Lower leg skin (tissue), 4 donors: ENCODE data around the gene SEL1L2. TPM values are rescaled to one million over a fixed set of nuclear protein-coding genes. Genes with fewer than 3 reads are reported as not detected.

Experiments
- DNase-seq, 2 donors: peaks; one replicate each; pipeline ENCODE4 v3.0.0-alpha.2; 2019; ENCODE audit warnings: low spot score in 2 of 2
- H3K4me3 ChIP-seq: fragments of 200-600 bp; sonication (generic); 2 replicates; pipeline ENCODE4 v1.5.1; 2017; ENCODE audit warnings: mild to moderate bottlenecking, low read depth; ENCODE audit not compliant: poor library complexity, severe bottlenecking
- CTCF ChIP-seq, 3 donors: fragments of 450-650 bp; IDR thresholded peaks; one replicate each; pipeline ENCODE4 v1.5.1; 2016; ENCODE audit warnings: antibody characterized with exemption in 3 of 3, mild to moderate bottlenecking in 3 of 3, moderate library complexity in 2 of 3
- POLR2A ChIP-seq, 2 donors: fragments of 450-650 bp; IDR thresholded peaks; one replicate each; pipeline ENCODE4 v1.6.1; 2016 to 2017; ENCODE audit warnings: antibody characterized with exemption in 2 of 2, mild to moderate bottlenecking in 1 of 2, moderate library complexity in 1 of 2
- WGBS, 2 donors: methylation state at CpG; one replicate each; pipeline ENCODE4 v1.1.5; 2018; 5-methylcytosine and 5-hydroxymethylcytosine counted together
- intact Hi-C: fragments of 100-400 bp; cut with DNase I; formaldehyde crosslinking; loops from one replicate; pipeline ENCODE4 v1.15.0; 2023; ENCODE audit warnings: low total_unique reads
- total RNA-seq, 4 donors: library from RNA; depleted of rRNA; stranded (reverse); fragments of >200 nt; gene quantifications; one replicate each; pipeline ENCODE4 v1.1.0, GENCODE V29; 2016

SEL1L2 gene
- total RNA-seq, 4 donors from 2014 or later = not detected

- WGBS, 2 donors = 71 to 82% methylated on average over 5 of the region's 5 CpGs
- TF ChIP-seq POLR2A (IDR thresholded peaks at IDR 0.05) (no peak), CTCF (IDR thresholded peaks at IDR 0.05) (no peak)
- intact Hi-C loops = no loop called here
- DNase-seq = no peak
- H3K4me3 ChIP-seq = no peak overlapping the region
Observed at GRCh38 chr20:13873831-13874230, 116.6 kb downstream of the SEL1L2 start.

DNA sequence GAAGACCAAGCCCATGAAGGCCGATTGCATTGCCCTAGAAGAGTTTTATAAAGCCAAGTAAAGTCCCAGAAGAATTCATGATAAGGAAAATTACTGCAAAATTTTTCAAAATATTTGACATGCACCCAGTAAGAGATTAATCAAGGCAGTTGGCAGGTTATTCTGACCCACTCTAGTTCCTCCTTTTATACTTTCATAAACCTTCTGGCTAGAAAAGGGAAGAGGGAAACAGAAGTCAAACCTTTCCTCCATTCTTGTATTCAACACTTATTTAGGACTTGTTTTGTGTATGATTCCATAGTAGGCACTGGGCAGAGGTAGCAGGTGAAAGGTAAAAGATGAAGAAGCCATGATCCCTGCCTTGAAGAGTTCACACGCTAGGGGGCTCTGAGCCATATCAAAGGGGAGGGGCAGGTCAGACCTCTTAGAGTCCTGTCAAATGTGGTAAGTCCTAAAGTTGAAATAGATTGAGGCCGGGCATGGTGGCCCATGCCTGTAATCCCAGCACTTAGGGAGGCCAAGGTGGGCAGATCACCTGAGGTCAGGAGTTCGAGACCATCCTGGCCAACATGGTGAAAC is 120.2 kb downstream of the SEL1L2 start:
- DNase-seq = no peak
- intact Hi-C loops = no loop called here
- no peak for TF ChIP-seq POLR2A (IDR thresholded peaks at IDR 0.05)
- TF ChIP-seq CTCF (IDR thresholded peaks at IDR 0.05) = no peak
- 73 to 80% methylated on average over 4 of the region's 4 CpGs for WGBS, 2 donors
- no peak overlapping the region for H3K4me3 ChIP-seq

GRCh38 chr20:13868331-13868730 is 122.1 kb downstream of the SEL1L2 start:
- WGBS, 2 donors = 21 to 24% methylated on average over 4 of the region's 4 CpGs

DNA sequence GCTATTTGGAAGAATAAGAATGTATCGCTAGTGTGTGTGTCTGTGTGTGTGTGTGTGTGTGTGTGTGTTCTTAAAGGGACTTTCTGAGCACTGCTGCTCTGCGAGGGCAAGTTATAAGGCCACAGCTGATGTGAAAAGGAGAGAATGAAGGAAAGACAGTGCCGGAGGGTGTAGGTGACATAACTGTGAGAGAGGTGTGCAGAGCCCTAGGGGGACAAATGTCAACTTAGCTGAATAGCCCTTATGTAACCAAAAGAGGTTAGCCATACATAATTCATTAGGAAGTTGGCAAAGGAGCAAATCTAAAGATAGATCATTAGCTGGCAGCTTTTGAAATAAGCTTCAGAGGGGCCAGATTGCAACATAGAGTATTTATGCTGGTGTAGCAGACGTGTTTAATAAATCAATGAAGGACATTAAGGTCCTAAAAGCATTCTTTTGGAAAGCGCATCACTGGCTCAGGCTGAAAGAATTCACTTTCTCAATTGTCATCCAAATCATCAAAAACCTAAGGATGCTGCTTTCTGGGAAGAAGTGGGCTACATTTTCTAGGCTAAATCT is 124.5 kb downstream of the SEL1L2 start:
- TF ChIP-seq CTCF (IDR thresholded peaks at IDR 0.05) (no peak), POLR2A (IDR thresholded peaks at IDR 0.05) (no peak)
- WGBS, 2 donors = 16% methylated on average over 5 of the region's 5 CpGs
- intact Hi-C loops = no loop called here
- no peak overlapping the region for H3K4me3 ChIP-seq
- no peak for DNase-seq

More at GRCh38 chr20:13868331-13868730, 122.1 kb downstream of the SEL1L2 start:
- DNase-seq = peak in 1 of 2 donors; percentile 25
- H3K4me3 ChIP-seq = no peak overlapping the region
- intact Hi-C loops = no loop called here
- TF ChIP-seq CTCF (IDR thresholded peaks at IDR 0.05) = no peak
- TF ChIP-seq POLR2A (IDR thresholded peaks at IDR 0.05) = no peak

GRCh38 chr20:13865156-13865555 is 125.3 kb downstream of the SEL1L2 start:
- intact Hi-C loops = no loop called here
- H3K4me3 ChIP-seq = no peak overlapping the region
- TF ChIP-seq CTCF (IDR thresholded peaks at IDR 0.05) (no peak), POLR2A (IDR thresholded peaks at IDR 0.05) (no peak)
- WGBS, 2 donors = 85 to 89% methylated on average over 2 of the region's 2 CpGs
- DNase-seq = no peak

DNA sequence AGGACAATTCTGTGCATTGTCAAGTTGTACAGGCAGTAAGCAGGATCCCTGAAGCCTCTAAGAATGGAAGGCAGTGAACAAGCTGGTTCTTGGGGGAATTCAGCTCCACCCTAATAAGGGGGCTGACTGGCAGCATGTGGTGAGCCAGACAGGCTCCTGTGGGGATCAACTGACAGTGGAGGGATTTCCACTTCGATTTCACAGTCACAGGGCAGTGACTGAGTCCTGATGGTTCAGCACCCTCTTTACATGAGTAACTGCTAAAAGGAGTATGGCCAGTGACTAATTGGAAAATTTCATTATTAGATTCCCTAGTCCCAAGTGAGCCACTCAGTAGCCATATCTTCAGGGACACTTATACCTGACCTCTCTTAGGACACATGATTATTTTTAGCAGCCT is 127.2 kb downstream of the SEL1L2 start:
- TF ChIP-seq POLR2A (IDR thresholded peaks at IDR 0.05) (no peak), CTCF (IDR thresholded peaks at IDR 0.05) (no peak)
- intact Hi-C loops = no loop called here
- DNase-seq = no peak
- H3K4me3 ChIP-seq = no peak overlapping the region
- 80 to 94% methylated on average over 1 of the region's 1 CpG for WGBS, 2 donors
